C4-2B (cell line): ENCODE results near the gene IL27RA.

ENCODE experiments used
- CTCF ChIP-seq: fragments of 450-650 bp; conservative IDR thresholded peaks from 2 replicates; pipeline ENCODE4 v1.5.1; 2017; ENCODE audit warnings: mild to moderate bottlenecking
- ZFX ChIP-seq: fragments of 450-650 bp; IDR thresholded peaks from 2 replicates; pipeline ENCODE4 v1.6.1; 2017

GRCh38 chr19:14096272-14096992 is 64.9 kb downstream of the IL27RA start:
- TF ChIP-seq CTCF (no peak), ZFX (no peak)
